SU-DHL-6 (cell line): Measurements from ENCODE around the gene C2CD2.

Source experiments
- H2AFZ ChIP-seq: fragments of 200-600 bp; sonication (generic); 2 replicates; pipeline ENCODE4 v1.6.1; 2014; ENCODE audit warnings: low read depth, mild to moderate bottlenecking, moderate library complexity, mixed read lengths, antibody characterized with exemption, low read length; ENCODE audit not compliant: severe bottlenecking
- H3F3A ChIP-seq: fragments of 200-600 bp; shearing (Covaris generic); 2 replicates; pipeline ENCODE4 v1.6.0; 2016; ENCODE audit warnings: antibody characterized with exemption, mild to moderate bottlenecking; ENCODE audit not compliant: insufficient read depth
- H3K27ac ChIP-seq: fragments of 200-600 bp; sonication (generic); 2 replicates; pipeline ENCODE4 v1.5.1; 2016; ENCODE audit warnings: low read depth, mild to moderate bottlenecking, low read length, moderate library complexity, mixed read lengths
- H3K27me3 ChIP-seq: fragments of 200-600 bp; sonication (generic), shearing (Covaris generic); 2 replicates; pipeline ENCODE4 v1.6.0; 2014; ENCODE audit warnings: mild to moderate bottlenecking, low read length
- H3K36me3 ChIP-seq: fragments of 200-600 bp; sonication (generic); 2 replicates; pipeline ENCODE4 v1.6.1; 2014; ENCODE audit warnings: mild to moderate bottlenecking, low read length, mixed read lengths
- H3K4me2 ChIP-seq: fragments of 300-600, 200-600 bp; shearing (Covaris generic), sonication (generic); 2 replicates; pipeline ENCODE4 v1.6.0; 2014; ENCODE audit warnings: low read length, low read depth, mild to moderate bottlenecking; ENCODE audit not compliant: poor library complexity, severe bottlenecking
- H3K4me3 ChIP-seq: fragments of 200-600 bp; sonication (generic); 2 replicates; pipeline ENCODE4 v1.5.1; 2014; ENCODE audit warnings: antibody characterized with exemption, low read length, mild to moderate bottlenecking, mixed read lengths; ENCODE audit not compliant: insufficient read depth, poor library complexity, severe bottlenecking
- H3K79me2 ChIP-seq: fragments of 200-600 bp; sonication (generic); 2 replicates; pipeline ENCODE4 v1.6.1; 2014; ENCODE audit warnings: mild to moderate bottlenecking, low read length, moderate library complexity; ENCODE audit not compliant: insufficient read depth
- H3K9ac ChIP-seq: fragments of 200-600 bp; sonication (generic); 2 replicates; pipeline ENCODE4 v1.7.0; 2014; ENCODE audit warnings: mild to moderate bottlenecking, low read length
- H3K9me2 ChIP-seq: fragments of 200-600 bp; sonication (generic); replicated peaks from 2 replicates; pipeline ENCODE4 v1.6.1; 2014; ENCODE audit warnings: low read length; ENCODE audit not compliant: insufficient read depth
- H3K9me3 ChIP-seq: fragments of 200-600 bp; sonication (generic); 2 replicates; pipeline ENCODE4 v1.6.1; 2014; ENCODE audit warnings: low read length, mixed read lengths; ENCODE audit not compliant: insufficient read depth
- H4K20me1 ChIP-seq: fragments of 200-600 bp; sonication (generic); 2 replicates; pipeline ENCODE4 v1.6.1; 2014; ENCODE audit warnings: low read depth, mild to moderate bottlenecking, antibody characterized with exemption, low read length, moderate library complexity, mixed read lengths
- EZH2phosphoT487 ChIP-seq: fragments of 200-600 bp; sonication (generic), shearing (Covaris generic); conservative IDR thresholded peaks from 2 replicates; pipeline ENCODE4 v1.6.1; 2018; ENCODE audit warnings: mild to moderate bottlenecking, antibody characterized with exemption, low read length, moderate library complexity, mixed read lengths
- TF ChIP-seq, protein P1 (sequence below): fragments of 200-600 bp; sonication (generic); IDR thresholded peaks from one replicate; pipeline ENCODE4 v1.5.1; 2017; ENCODE audit warnings: antibody characterized with exemption, mild to moderate bottlenecking, low read length, moderate library complexity; ENCODE audit not compliant: insufficient read depth, poor library complexity, severe bottlenecking

Gene C2CD2

DNA sequence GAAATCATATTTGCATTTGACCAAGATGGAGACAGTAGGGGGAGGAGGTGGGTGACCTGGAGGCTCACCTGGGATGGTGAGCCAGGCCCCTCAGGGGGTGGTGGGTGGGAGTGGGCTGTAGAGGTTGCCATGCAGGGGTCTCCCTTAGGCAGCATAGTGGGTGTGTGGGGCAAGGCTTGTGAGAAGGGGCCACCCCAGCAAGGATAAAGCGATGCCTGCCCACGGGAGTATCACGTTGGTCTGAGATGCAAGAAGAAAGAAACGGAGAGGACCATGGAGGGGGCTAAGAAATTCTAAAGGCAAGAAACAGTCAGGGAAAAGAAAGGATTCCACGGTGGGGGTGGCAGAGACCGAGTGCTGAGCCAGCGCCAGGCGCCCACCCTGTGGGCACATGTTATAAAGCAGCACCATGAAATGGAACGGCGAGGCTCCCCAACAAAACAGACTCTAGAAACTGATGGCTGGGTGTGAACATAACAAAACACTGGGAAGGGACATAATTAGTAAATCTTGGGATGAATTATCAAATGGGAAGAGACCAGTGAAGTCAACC is 11.7 kb upstream of the C2CD2 start:
- no peak overlapping the region for H3K27ac ChIP-seq
- no peak for TF ChIP-seq EZH2phosphoT487
- TF ChIP-seq, protein P1, sequence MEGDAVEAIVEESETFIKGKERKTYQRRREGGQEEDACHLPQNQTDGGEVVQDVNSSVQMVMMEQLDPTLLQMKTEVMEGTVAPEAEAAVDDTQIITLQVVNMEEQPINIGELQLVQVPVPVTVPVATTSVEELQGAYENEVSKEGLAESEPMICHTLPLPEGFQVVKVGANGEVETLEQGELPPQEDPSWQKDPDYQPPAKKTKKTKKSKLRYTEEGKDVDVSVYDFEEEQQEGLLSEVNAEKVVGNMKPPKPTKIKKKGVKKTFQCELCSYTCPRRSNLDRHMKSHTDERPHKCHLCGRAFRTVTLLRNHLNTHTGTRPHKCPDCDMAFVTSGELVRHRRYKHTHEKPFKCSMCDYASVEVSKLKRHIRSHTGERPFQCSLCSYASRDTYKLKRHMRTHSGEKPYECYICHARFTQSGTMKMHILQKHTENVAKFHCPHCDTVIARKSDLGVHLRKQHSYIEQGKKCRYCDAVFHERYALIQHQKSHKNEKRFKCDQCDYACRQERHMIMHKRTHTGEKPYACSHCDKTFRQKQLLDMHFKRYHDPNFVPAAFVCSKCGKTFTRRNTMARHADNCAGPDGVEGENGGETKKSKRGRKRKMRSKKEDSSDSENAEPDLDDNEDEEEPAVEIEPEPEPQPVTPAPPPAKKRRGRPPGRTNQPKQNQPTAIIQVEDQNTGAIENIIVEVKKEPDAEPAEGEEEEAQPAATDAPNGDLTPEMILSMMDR: no peak
- no peak overlapping the region for H2AFZ ChIP-seq
- no peaks in the 10 kb centered on the region for H4K20me1 ChIP-seq
- H3K9me3 ChIP-seq: no peaks in the 10 kb centered on the region
- no peaks in the 10 kb centered on the region for H3F3A ChIP-seq
- no peak overlapping the region for H3K4me2 ChIP-seq
- H3K9me2 ChIP-seq: no peaks in the 10 kb centered on the region
- no peaks in the 10 kb centered on the region for H3K27me3 ChIP-seq
- H3K9ac ChIP-seq: no peak overlapping the region
- no peaks in the 10 kb centered on the region for H3K79me2 ChIP-seq
- H3K4me3 ChIP-seq: no peak overlapping the region
- H3K36me3 ChIP-seq: no peaks in the 10 kb centered on the region

DNA sequence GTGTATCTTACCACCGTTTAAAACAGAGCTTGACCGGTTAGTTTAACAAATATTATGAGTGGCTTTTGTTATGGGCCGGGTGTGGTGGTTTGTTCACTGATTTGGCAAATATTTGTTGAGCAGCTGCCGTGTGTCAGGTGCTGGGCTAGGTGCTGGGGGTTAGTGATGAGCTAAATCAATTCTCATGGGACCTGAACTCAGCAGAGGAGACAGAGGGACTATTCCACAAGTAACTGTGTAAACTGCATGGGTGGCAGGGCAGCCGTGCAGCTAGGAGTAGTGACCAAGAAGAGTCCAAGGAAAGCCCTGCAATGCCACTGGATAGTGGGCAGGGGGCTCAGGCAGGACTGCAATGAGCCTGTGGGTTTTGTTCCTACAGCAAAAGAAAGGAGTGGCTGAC is 11.2 kb upstream of the C2CD2 start:
- H2AFZ ChIP-seq: no peak overlapping the region
- no peaks in the 10 kb centered on the region for H3K27me3 ChIP-seq
- TF ChIP-seq EZH2phosphoT487: no peak
- TF ChIP-seq, protein P1: no peak
- H3K9me3 ChIP-seq: no peaks in the 10 kb centered on the region
- no peak overlapping the region for H3K9ac ChIP-seq
- H3K79me2 ChIP-seq: no peaks in the 10 kb centered on the region
- no peaks in the 10 kb centered on the region for H3F3A ChIP-seq
- H3K4me3 ChIP-seq: no peak overlapping the region
- no peaks in the 10 kb centered on the region for H4K20me1 ChIP-seq
- H3K4me2 ChIP-seq: no peak overlapping the region
- no peak overlapping the region for H3K27ac ChIP-seq
- no peaks in the 10 kb centered on the region for H3K9me2 ChIP-seq
- no peaks in the 10 kb centered on the region for H3K36me3 ChIP-seq

DNA sequence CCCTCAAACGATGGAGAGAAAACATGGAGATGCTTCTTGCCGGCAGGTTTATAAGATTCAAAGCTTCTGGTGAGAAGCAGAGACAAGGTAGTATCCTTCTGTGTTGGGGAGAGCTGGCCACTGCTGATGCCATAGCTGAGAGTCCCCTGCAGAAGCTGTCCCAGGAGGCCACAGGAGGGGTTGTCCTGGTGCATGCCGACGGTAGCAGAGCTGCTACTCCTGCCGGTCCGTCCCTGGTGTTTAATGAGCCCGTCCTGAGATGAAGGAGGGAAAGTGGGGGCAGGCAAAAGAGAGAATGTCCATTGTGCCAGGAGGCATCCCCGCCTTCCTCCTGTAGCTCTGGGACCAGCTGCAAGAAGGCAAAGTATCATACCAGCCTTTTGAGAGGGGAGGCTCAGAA is 10.4 kb upstream of the C2CD2 start:
- Histone ChIP-seq H3K9me2 (no peaks in the 10 kb centered on the region), H3K27me3 (no peaks in the 10 kb centered on the region), H3K4me2 (no peak overlapping the region), H2AFZ (no peak overlapping the region), H3K9me3 (no peaks in the 10 kb centered on the region), H3K4me3 (no peak overlapping the region), H3K27ac (no peak overlapping the region), H3F3A (no peaks in the 10 kb centered on the region), H3K79me2 (no peaks in the 10 kb centered on the region), H3K36me3 (no peaks in the 10 kb centered on the region), H4K20me1 (no peaks in the 10 kb centered on the region), H3K9ac (no peak overlapping the region)
- TF ChIP-seq, protein P1: no peak
